ENCODE measurements around the gene CCND2.

DNA sequence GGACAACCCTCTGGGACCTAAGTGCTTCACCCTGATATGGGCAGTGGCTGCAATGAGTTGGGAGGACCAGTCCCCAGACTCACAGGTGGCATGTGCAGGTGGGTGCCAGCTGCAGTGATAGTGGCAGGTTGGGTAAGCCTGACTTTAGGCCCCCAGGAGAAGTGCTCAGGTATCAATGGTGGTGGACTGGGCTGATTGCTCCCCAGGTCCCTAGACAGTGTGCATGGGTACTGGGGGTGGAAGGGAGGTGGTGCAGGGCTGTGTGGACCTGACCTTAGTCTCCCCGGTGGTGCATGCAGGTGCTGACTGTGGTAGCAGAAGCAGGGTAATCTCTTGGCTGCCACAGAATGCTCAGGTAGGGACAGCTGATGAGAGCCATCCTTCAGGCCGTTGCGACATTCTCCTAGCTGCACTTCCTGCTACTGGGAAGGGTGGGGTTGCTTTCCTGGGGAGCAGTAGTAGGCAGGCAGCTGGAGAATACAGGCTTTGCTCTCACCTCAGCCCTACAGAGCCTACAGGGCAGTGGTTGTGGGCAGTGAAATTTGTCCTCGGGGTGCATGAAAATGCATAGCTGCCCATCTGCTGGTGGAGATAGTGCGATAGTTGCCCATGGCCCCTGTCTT, 33.3 kb upstream of the CCND2 start:
- TF ChIP-seq CTCF (conservative IDR thresholded peaks at IDR 0.05) (no peak), EZH2 (IDR thresholded peaks at IDR 0.05; ENCODE audit: low read depth) (no peak)
